Urothelium cell line (cell line): ENCODE measurements around the gene CAMK4.

Source experiments
- DNase-seq: peaks from one replicate; pipeline ENCODE4 v3.0.0; 2011; ENCODE audit warnings: low spot score, mixed read lengths
- FAIRE-seq: peaks from 2 replicates; lab custom pipeline; 2011; peaks lifted over from hg19 to GRCh38; lab: Jason Lieb, UNC

CAMK4 gene

DNA sequence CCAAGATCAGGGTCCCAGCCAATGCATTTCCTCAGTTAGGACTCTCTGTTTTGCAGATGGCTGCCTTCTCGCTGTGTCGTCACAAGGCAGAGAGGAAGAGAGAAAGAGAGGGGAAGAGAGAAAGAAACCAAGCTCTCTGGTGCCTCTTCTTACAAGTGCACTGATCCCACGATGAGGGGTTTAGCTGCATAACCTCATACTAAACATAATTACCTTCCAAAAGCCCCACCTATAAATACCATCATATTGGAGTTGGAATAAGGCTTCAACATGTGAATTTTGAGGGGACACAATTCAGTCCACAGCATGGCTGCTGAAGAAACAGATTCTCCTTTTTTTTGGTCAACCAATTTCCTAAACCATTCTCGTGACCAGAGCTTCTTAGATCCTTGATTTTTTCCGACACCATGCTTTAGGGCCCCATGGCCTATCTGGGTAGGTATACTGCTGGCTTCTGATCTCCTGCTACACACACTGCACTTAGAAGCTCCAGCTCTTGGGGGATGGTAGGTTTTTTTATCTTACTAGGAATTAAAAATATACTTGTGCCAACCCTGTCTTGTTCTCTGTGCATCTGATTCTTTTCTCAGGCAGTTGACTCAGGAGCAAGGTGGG, 5.1 kb downstream of the CAMK4 start:
- FAIRE-seq: no peak
- DNase-seq: no peak

DNA sequence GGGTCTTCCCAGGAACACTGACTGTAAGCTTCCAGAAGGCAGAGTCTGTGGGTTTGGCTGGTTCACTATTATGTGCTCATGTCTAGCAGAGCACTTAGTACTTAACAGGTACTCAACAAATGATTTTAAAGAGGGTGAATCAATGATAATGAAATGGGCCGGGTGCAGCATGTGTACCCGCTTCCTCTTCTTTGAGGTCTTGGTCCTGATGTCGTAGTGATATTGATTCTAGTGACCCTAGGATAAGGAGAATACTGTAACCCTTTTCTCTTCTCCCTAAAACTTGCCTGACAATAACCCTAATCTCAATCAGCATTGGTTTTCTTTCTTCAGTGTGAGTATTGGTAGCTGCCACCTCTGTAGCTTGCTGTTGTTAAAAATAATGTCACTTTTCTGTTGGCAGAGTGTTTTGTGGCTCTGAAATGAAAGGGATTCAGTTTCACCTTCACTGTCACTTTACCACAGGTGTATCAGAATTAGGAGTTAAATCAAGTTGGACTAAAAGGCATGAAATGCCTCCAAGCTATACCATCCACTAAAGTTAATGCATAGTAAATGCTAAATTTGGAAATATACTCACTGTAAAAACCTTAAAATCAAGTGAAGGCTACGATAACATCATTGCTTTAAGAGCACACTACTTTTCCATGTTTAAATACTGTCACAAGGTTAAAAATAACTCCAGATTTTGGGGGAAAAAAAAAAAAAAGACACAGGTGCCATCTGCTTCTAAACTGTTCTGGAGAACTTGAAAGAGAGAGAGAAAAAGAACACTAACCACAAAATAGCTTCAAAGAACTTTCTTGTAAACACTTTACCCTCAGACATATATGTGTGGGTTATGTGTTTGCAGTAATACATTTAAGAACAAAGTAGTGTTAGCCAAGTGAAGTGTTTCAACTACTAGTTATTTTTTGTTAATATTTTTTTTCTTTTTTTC, 6.0 kb downstream of the CAMK4 start:
- FAIRE-seq (no peak), DNase-seq (no peak)

DNA sequence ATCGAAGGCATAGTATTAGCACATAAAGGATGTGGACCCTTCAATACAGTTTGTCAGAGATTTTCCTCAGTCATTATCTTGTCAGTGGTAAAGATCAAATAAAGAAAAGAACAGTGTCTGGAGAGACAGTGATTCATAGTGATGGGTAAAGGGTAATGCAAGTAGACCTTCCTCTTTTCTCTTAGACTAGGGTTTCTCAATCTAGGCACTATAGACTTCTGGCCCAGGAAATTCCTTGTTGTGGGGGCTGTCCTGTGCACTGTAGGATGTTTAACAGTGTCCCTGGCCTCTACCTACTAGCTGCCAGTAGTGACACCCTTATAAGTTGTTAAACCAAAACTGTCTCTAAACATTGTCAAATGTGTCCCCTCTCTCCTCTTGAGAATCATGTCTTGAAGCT, 6.9 kb downstream of the CAMK4 start:
- DNase-seq (no peak), FAIRE-seq (no peak)

DNA sequence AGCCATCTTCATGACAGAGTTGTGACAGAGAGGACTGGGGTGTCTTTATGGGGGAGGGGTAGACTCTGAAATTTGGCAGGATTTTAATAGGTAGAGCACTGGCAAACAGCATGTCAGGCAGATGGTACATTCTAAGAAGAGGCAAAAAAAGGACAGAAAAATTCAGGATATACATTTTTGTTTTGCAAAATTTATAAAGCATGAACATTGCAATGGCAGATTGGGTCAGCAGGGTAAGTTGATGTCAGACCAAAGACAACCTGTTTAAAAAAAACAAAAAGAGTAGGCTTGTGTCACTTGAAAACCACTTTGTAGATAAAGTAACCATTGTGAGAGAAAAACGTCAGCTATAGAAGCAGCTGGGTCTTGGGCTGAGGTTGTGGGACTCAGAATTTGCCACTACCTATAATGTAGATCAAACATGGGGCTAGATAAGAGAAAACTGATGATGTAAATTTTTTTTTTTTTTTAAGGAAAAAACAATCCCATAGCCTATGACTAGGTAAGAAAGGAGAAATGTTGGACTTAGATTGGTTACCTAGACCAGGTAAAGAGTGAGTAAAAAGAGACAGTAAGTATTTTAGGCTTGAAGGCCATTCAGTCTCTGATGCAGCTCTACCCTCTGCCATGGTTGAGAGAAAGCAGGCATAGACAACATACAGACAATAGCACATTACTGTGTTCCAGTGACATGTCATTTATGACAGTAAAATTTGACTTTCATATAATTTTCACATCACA, 8.3 kb downstream of the CAMK4 start:
- no peak for FAIRE-seq

DNA sequence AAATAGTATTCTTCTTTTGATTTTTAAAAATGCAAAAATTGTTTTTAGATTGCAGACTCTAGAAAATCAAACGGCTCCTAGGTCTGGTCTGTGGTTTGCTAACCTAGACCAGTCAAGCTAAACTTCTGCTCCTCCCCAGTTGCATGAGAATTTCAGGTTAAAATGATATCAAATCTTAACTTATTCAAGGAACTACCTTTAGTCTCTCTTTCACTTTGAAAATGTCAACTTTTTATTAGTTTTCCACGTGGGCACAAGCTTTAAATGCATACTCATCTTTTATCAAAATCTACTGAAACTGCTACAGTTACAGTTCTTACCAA, 8.8 kb downstream of the CAMK4 start:
- FAIRE-seq: no peak
- DNase-seq: no peak

More for the DNA sequence above, 8.3 kb downstream of the CAMK4 start:
- DNase-seq: no peak

DNA sequence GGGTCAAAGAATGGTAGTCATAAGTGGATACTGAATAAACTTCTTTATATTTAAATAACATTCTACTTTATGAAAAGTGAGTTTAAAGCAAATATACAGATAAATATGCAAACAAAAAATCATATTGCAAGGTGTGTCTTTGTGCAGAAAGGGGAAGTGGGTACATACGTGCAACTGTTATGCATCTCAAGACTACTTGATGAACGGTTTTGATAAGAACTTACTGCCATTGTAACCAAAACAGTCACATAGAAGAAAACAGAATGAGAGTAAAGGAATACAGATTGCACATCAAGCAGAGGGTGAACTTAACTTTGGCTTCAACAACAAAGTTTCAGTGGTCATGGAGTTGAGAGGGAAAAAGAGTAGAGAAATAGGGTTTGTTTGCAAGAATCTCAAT, 9.9 kb downstream of the CAMK4 start:
- FAIRE-seq (no peak), DNase-seq (no peak)

GRCh38 chr5:111235635-111236034, 11.5 kb downstream of the CAMK4 start:
- DNase-seq (no peak), FAIRE-seq (no peak)

- no peak for DNase-seq
- FAIRE-seq: no peak
Observed at GRCh38 chr5:111236348-111236747, 12.2 kb downstream of the CAMK4 start.

GRCh38 chr5:111236995-111237394, 12.8 kb downstream of the CAMK4 start:
- FAIRE-seq (no peak), DNase-seq (no peak)

DNA sequence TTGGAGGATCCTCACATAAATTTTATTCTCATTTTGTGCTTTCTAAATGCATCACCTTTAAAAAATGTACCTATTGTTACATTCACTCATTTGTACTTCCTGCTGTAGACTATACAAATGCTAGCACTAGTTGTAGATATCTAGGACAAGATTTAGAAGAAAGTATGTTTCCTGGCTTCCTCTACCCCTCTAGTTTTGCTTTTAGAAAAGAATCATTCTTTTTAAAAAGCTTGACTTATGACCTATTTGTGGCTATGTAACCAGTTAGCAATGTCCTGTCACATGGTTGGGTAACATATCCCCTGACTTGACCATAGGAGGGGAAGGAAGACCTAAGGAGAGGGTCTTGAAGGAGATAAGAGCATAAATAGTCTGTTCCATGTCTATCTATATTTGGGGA, 13.3 kb downstream of the CAMK4 start:
- DNase-seq: no peak
- no peak for FAIRE-seq

DNA sequence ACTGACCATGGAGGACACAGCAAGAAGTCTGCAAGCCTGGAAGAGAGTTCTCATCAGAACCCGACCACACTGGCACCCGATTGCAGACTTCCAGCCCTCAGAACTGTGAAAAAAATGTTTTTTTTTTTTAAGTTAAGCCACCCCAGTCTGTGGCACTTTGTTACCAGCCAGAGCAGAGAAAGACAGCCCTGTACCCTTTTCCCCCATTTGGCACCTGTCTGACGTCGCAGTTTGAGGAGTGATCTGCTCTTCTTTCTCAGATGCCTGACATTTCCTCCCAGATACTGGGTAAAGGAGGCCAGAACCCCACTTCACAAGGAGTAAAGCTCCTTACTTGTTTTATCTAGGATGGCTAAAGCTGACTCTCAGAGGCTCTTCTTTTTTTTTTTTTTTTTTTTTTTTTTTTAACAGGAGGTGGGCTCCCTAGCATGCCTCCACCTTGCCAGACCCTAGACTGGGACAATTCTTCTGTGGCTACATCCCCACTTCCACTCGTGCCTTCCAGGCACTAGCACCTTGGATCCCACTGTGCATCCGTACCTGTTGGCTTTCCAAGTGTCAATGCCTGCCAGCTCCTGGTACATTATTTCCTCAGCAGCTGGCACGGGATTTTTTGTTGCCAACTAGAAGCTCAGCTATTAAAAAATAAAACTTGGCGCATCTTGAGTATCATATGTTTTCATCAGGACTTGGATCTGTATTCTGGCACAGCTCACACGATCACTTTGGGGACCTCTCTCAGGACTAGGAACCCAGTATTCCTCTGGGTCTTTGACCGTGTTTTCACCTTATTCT, 14.4 kb downstream of the CAMK4 start:
- FAIRE-seq (no peak), DNase-seq (no peak)

DNA sequence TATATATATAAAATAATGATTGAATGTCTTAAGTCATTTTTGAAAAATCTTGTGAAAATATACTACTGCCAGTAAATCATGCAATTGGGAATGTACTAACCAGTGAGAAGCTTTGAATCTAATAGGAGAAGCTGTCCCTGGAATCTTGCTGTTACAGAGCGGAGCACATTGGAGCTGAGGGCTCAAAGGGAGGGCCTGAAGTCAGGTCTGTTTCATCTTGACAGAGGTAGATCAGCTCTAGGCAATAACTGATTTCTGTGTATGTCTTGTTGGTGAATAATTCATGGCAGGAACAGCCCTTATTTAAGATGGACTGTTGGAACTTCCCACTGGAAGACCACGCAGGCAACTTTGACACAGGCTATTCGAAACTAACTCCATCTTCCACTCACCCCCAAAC, 17.5 kb downstream of the CAMK4 start:
- DNase-seq (no peak), FAIRE-seq (no peak)

DNA sequence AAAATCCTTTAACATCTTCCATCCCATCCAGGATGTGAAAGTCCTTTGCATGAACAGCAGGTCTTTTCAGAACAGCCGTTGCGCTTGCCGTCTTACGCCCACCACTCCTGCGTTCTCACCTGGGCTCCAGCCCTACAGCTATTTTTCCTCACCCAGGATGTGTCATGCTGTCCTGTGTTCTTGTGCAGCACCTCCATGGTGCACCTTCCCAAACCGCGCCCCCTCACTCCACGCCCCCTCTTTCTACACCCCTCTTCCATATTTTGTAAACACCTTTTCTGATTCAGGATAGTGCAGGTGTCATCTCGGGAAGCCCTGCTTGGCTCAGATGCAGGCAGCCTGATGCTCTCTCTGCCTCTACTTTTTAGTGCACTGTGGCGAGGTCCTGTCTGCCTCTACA, 18.4 kb downstream of the CAMK4 start:
- DNase-seq: no peak
- FAIRE-seq: no peak

DNA sequence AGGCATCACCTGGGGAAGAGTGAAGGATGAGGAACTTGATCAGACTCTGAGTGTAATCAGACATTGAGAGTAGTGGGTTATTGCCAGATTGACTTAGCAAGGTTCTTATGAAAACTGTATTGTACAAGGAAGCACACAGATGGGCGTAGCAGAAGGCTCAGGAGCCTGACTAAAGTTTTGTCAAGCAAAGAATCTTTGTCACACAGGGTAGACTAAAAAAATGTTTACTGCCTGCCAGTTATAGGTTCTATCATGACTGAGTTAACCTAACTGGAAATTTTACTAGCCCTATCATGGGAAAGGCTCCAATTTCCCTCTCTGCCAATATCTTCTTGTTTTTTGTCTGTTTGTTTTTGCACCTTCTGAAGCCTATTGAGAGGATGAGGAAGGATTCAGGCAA, 19.1 kb downstream of the CAMK4 start:
- FAIRE-seq: no peak

DNA sequence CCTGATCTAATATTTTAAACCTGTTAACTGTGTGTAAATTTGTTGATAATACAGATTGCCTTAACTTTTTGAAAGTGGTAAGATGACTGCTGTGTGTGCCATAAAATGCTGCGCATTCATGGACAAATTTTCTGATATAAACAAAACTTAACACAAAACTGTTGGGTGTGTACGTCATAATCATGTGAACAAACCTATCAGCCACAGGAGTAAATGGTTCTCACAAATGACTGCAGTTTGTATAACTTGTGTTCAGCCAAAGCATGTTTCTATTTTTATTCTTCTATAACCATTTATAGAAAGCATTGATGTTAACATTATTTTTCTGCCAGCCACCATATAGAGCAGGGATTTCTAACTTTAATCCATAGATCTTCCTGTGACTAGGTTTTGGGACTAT, 21.5 kb downstream of the CAMK4 start:
- FAIRE-seq (no peak), DNase-seq (no peak)

More for the DNA sequence above, 19.1 kb downstream of the CAMK4 start:
- DNase-seq: no peak

- no peak for DNase-seq
- FAIRE-seq: no peak
Observed at GRCh38 chr5:111246459-111246858, 22.3 kb downstream of the CAMK4 start.

GRCh38 chr5:111248571-111248970, 24.4 kb downstream of the CAMK4 start:
- FAIRE-seq (no peak), DNase-seq (no peak)

- DNase-seq (no peak), FAIRE-seq (no peak)
Observed at GRCh38 chr5:111251921-111252320, 27.7 kb downstream of the CAMK4 start.

GRCh38 chr5:111252799-111253545, 28.8 kb downstream of the CAMK4 start:
- FAIRE-seq (no peak), DNase-seq (no peak)

GRCh38 chr5:111254613-111255012, 30.4 kb downstream of the CAMK4 start:
- FAIRE-seq (no peak), DNase-seq (peak; percentile 12)
